ENCODE data around the gene TTBK2. TPM values are rescaled to one million over a fixed set of nuclear protein-coding genes. Genes with fewer than 3 reads are reported as not detected.

Gene TTBK2
- total RNA-seq, 1 donor from 2014 or later, result 13.0 TPM

Other genes with a start within 250 kb of the TTBK2 start
- gene CDAN1, start 183.7 kb downstream of the TTBK2 start, total RNA-seq, result 24.2 and 26.6 TPM in 2 replicates
- 36.0 and 36.7 TPM in 2 replicates for gene UBR1, start 185.3 kb upstream of the TTBK2 start, total RNA-seq
- gene TMEM62, start 212.8 kb upstream of the TTBK2 start, total RNA-seq, result 16.1 and 19.7 TPM in 2 replicates

Measured in activated T-helper 2 cell treated with anti-CD3 and anti-CD28 coated beads, Interferon-gamma antibody, Interleukin-2, Interleukin-4, amounts not matched to agents 10 μg/mL and 5 μg/mL and 100 μg/mL, durations not matched to agents 14 hours and 24 hours and 36 hours (primary cell).